Occipital lobe (tissue), 2 donors: ENCODE results near the gene PPM1N. TPM values are rescaled to one million over a fixed set of nuclear protein-coding genes. Genes with fewer than 3 reads are reported as not detected.
A peak's percentile ranks its signal among the peaks of the same experiment; 100 is the strongest.

ENCODE experiments used
- DNase-seq: peaks from one replicate; lab custom pipeline; 2025; lab: John Stamatoyannopoulos, UW
- total RNA-seq: library from RNA; depleted of rRNA; stranded (reverse); fragments of >200 nt; gene quantifications from one replicate; pipeline ENCODE4 v1.2.3, GENCODE V29; 2014

Gene PPM1N
- total RNA-seq, 1 donor from 2014 or later: 0.47 TPM

DNA sequence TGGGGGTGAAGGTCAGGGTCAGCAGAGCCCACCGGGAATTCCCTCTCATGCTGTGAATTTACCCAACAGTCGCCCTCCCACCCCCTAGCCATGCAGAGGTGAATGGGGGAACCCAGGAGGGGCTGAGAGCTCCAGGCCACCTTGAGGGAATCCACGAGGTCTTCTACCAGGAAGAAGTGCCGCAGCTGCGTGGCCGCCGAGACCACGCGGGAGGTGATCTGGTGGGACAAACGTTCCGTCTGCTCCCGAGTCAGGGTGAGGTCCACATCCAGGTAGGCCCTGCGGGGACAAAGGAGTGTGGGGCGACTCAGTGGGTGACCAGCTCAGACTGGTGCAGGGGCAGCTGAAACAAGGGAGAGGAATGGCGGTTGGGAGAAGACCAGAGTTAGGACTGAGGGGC is 9.5 kb upstream of the PPM1N start:
- no peak for DNase-seq

DNA sequence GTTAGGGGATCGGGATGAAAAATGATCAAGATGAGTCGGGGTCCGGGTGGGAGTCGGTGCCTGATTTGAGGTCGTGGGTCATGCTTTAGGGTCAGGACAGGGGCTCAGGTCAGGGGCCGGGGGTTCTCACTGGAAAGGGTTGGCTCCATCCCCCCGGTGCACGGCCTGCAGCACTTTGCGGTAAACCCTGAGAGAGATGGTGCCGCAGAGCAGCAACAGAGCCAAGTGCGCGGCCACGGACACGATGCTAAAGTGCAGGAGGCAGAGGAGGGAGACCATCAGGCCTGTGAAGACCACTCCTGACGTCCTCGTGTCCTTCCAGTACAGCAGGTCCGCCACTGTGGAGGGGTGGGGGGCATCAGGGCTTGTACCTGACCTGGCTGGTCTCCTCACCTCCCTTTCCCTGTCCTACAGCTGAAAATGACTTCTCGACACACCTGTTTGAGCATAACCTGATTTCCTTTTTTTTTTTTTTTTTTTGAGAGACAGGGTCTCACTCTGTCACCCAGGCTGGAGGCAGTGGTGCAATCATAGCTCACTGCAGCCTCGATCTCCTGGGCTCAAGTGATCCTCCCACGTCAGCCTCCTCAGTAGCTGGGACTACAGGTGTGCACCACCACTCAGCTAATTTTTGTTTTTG is 8.9 kb upstream of the PPM1N start:
- no peak for DNase-seq

DNA sequence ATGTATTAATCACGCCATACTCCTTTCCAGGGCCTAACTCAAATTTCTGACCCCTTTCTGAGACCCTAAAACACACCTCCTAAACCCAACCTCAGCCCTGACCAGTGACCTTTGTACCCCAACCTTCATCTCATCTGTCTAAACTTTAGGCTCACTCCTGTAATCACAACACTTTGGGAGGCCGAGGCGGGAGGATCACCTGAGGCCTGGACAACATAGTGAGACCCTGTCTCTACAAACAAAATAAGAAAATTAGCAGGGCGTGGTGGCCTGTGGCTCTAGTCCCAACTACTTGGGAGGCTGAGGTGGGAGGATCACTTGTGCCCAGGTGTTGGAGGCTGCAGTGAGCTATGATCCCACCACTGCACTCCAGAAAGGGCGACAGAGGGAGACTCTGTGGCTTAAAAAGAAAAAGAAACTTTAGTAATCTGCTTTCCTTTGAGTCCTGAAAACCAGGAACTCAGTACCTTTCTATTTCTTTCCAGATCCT is 6.1 kb upstream of the PPM1N start:
- DNase-seq: no peak

GRCh38 chr19:45492627-45493470 is 5.4 kb upstream of the PPM1N start:
- peak; percentile 25 for DNase-seq

DNA sequence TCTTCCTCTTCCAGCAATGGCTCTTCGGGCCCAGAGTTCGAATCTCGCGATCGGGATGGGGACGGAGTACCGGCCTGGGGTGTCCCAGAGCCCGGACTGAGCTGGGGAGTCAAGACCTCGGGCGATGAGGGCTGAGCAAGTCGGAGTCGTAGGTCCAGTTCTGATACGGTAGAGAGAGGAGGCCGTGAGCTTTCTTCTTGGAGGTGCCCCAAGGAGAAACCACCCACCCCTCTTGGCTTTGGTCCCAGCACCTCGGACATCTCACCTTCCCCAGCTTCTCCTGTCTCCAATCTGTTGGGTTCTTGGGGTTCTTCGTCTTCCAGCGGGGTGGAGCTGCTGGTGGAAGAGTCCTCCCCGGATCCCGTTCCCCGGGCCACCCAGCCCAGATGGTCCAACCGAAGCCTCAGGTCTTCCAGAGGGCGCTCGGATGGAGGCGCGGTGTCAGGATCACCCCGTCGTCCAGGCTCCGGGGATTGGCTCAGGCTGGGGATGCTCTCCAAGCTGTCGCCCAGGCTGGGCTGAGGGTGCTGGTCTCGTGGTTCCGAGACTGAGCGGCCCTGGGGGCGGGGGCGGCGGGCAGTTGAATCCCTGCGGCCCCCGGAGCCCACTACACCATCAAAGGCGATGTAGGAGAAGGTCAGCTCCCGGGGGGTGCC is 3.9 kb upstream of the PPM1N start:
- no peak for DNase-seq

DNA sequence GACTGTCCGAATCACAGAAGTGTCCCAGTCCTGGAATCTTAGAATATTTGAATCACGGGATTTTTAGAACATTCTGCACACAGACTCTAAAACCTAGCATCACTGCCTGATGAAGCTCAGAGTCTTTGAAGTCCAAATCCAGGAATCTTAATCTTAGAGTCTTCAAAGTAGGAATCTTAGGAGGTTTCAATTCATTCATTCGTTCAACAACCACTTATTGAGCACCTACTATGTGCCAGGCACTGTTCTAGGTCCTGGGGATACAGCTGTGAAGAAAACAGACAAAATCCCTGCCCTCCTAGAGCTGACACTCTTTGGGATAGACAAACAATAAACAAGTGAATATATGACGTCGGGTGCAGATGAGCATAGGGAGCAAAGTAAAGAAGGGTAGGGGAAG is 3.1 kb upstream of the PPM1N start:
- DNase-seq: no peak

DNA sequence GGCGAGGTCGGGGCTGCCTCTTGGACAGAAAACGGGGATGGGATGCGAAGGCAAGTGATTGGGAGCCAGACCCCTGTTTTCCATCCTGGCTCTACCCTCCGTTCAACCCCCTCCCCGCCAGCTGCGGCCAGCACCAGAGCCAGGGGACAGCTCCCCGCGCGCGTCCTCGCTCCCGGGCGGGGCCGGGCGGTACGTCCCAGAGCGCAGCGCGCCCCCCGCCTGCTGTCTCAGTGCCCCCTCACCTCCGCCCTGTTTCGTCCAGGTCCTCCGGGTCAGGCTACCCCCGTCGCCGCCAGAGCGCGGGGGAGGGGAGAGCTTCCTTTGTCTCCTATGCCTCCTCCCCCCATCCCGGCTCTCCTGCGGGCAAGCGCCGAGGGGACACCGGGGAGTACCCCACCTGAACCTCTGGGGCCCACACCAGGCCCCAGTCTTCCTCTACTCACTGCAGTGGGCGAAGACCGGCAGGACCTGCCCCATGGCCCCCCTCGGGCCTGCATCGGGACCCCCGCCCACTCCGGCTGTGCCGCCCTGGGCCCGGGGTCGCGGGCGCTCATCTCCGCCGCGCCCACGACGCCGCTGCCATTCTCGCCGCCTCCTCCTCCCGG is 1.8 kb upstream of the PPM1N start:
- DNase-seq: peak; percentile 30

GRCh38 chr19:45497791-45498190 is 452 bp upstream of the PPM1N start:
- DNase-seq: no peak

- DNase-seq: no peak
Measured at GRCh38 chr19:45499196-45500180, 1.2 kb downstream of the PPM1N start.

DNA sequence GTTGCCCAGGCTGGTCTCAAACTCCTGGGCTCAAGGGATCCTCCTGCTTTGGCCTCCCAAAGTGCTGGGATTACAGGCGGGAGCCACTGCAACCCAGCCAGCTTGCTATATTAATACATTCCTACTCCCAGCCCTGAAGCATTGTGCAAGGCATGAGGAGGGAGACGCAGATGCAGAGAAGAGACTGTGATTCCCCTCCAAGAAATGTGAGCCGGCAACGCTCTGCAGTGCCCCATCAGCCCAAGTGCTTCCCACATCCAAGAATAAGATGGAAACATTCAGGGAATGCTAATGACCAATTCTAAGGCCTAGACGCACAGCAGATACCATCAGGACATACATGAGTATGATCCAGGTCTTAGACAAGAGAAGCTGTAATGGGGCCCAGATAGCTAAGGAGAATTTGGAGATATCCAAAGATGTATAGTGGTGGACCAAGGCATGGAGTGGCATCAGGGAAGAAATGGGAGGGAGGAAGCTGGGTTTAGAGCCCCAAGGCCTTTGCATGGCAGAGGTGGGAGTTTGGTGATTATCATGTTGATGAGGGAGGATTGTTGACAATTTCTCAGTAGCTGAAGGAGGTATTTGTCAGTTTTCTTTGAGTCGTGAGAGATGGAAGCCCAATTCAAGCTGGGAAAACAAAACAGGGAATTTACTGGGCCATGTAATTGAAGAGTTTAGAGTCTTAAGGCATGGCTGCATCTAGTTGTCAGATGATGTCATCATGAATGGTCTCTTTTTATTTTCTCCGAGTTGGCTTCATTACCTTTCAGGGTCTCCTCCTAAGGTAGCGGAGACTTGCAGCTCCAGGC is 2.9 kb downstream of the PPM1N start:
- no peak for DNase-seq

DNA sequence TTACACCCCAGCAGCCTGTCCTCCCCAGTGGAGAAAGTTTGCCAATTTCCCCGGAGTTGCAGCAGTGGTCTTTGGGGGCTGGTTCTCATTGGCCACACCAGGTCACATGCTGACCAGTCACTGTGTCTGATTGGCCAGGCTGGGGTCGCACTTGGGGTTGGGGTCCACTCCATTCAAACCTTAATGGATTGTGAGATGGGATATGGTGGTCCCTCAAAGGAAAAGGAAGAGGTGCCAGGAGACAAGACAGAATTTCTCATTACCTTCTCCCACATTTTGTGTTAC is 3.4 kb downstream of the PPM1N start:
- no peak for DNase-seq

DNA sequence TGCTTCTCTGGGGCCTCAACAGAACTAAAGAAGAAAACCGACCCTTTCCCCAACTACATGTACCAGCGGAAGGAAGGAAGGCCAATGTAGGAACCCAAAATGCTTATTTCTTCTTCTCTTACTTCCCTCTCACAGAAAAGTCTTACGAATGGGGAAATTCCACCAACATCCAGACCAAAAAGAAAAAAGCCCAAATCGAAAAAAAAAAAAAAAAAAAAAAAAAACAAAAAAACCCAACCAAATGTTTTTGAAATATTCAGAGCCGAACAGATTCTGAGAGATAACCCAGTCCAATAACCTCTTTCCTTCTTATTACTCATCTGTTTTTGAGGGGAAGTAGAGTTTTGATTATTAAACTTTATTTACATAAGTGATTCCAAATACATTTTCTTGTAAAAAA is 3.9 kb downstream of the PPM1N start:
- no peak for DNase-seq

DNA sequence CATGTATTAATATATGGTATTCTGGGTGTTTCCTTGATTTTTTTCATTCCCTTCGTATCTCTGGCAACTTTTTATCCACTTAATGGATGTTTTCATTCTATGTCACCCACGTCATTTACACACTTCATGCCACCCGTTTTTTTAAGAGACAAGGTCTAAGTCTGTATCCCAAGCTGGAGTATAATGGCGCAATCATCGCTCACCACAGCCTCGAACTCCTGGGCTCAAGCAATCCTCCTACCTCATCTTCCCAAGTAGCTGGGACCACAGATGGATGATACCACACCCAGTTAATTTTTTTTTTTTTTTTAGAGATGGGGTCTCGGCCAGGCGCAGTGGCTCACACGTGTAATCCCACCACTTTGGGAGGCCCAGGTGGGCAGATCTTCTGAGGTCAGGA is 5.7 kb downstream of the PPM1N start:
- DNase-seq: no peak

- DNase-seq: no peak
Measured at GRCh38 chr19:45505151-45505995, 7.1 kb downstream of the PPM1N start.

- no peak for DNase-seq
Measured at GRCh38 chr19:45505996-45506245, 7.7 kb downstream of the PPM1N start.

GRCh38 chr19:45506246-45506988 is 8.2 kb downstream of the PPM1N start:
- DNase-seq: peak; percentile 88

DNA sequence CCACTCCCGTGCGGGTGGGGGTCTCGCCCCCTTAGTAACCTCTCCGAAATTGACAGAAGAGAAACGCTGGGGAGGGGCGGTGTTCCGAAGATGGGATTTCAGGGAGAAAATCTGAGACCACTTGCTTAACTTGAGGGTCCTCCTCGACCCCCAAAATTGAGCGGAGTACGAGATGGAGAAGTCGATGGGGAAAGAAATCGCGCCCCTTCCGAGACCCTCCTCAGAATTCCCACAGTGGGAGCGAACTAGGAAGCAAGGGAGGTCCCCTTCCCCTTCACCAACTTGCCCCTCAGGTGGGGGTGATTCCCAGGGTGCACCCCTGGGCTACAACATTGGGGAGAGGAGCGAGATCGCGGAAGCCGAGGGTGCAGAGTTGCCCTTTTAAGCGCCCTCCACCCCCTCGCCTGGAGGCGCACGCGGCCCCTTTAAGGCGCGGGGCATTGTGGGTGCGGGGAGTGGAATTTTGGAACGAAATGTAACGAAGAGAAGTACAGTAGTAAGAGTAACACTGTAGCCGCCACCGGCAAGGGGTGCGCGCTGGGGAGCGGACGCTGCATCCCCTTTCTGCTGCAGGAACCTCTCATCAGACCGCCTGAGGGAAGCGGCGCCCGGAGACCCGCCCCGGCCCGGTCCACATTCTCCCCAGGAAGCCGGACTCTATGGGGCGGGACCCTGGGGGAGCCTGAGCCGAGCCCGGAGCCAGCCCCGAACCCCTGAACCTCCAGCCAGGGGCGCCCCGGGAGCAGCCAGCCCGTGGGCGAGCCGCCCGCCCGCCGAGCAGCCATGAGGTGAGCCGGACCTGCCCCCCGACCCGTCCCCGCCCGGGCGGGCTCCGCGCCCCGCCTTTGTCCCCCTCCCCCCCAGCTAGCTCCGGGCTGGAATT is 9.0 kb downstream of the PPM1N start, which contains the start of gene VASP:
Gene VASP, plus strand, starts transcription at position 491 of the 883 bp plus-strand sequence. Its CDS starts 293 bp downstream, at position 784.
- DNase-seq: peak; percentile 63
